ENCODE measurements around the gene FSD1.

- no peak for TF ChIP-seq CTCF (IDR thresholded peaks at IDR 0.05)
- no peak for TF ChIP-seq EZH2phosphoT487 (IDR thresholded peaks at IDR 0.05)
Measured at GRCh38 chr19:4369109-4369887, 64.9 kb downstream of the FSD1 start.
